SK-MEL-5 (cell line): ENCODE results near the gene SVIL. TPM values are rescaled to one million over a fixed set of nuclear protein-coding genes. Genes with fewer than 3 reads are reported as not detected.
"Not testable (repeated sequence)": the region's sequence is repeated elsewhere in the genome, so short reads cannot be mapped to it uniquely, and the experiment has no call there.

ENCODE experiments used
- DNase-seq: peaks from one replicate; pipeline ENCODE4 v3.0.0-alpha.2; 2016; ENCODE audit warnings: low read depth, low spot score
- in situ Hi-C: cut with HindIII; loops from 2 replicates; pipeline ENCODE4 v1.10.0; 2016; ENCODE audit warnings: low sequenced_read_pairs, high pct_unique_total_duplicates, low pct_unique_long_range_greater_than_20kb
- total RNA-seq: library from RNA; depleted of rRNA; stranded (reverse); fragments of >200 nt; shearing (Covaris generic); gene quantifications from 2 replicates; pipeline ENCODE4 v1.2.3, GENCODE V29; 2014

Gene SVIL
- total RNA-seq, 1 experiment from 2014 or later, result 12.0 TPM

DNA sequence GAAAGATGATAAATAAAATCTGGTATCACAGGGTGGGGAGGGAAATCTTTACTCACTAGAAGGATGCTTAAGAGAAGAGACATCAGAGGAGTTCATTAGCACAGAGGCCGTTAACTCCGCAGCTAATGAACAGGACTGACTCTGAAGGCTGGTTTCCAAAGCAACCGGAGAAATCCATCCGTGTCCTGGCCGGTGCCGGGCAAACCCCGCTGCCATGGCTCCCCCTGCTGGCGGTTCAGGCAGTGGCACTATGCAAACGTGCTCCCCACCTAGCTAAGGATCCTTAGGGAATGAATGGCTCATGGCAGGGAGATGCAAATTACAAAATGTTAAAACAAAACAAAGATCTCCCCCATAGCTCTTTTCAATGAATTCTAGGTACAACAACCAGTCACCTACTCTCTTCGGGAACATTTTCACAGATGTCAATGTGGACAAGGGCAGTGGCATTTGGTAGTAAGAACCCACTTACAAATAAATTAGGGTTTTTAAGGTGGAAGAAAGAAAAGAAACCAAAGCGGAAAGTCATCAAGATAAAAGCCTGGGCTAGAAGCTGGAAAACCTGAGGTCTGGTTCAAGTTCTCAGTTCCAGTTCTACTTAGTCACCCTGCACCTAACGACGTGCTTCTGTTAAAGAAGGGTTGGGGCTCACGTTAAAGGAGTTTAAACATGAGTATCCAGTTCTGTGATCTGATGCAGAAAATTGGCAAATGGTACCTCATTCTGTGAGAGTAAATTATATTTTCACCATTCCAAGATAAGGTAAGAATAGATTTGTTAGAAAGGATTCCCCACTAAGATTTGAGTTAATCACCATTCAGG is 138.2 kb downstream of the SVIL start:
- peak; percentile 65 for DNase-seq
- in situ Hi-C loops, result no loop called here

DNA sequence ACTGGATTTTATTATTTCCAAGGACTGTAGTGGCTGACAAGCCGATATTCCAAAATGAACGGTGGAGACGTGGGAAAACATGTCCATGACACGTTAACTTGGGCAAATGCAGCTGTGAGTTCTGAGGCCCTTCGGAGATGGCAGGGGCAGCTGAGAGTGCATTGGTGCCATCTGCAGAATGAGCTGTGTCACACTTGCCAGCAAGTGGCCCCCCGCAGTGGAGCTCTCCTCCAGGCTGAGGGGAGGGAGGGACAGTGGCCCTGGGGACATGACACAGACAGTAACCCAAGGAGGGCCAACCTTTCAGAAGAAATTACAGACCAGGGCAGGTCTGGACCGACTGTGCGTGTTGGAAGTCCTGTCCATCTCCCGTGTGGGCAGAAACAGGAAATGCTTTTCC is 139.4 kb downstream of the SVIL start:
- DNase-seq, result no peak
- in situ Hi-C loops, result no loop called here

DNA sequence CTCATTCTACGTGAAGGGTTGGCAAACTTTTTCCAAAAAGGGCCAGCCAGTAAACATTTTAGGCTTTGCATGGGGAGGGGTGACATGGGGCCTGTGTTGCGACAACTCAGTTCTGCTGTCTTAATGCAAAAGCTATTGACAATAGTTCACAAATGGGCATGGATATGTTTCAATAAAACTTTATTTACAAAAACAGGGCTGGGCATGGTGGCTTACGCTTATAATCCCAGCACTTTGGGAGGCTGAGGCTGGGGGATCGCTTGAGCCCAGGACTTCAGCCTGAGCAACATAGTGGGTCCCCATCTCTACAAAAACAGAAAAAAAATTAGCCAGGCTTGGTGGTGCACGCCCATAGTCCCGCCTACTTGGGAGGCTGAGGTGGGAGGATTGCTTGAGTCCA is 141.1 kb downstream of the SVIL start:
- no peak for DNase-seq
- in situ Hi-C loops, result no loop called here

DNA sequence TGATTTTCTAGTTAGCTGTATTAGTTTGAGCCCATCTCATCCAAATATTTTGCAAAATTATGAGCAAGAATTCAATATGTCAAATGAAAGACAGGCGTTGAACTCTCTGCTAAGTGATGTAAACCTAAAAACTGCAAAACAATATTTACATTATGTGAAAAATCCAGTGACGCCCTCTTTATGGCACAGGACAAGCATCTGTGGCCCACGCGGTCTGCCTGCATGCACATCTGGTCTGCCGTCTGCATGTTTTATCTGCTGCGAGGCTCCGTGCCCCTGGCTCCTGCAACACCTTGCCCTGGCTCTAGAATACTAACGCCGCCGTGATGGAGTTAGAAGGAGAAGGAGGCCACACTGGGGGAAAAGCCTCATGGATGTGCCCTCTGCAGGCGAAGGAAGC is 142.0 kb downstream of the SVIL start:
- in situ Hi-C loops, result no loop called here
- DNase-seq, result no peak

DNA sequence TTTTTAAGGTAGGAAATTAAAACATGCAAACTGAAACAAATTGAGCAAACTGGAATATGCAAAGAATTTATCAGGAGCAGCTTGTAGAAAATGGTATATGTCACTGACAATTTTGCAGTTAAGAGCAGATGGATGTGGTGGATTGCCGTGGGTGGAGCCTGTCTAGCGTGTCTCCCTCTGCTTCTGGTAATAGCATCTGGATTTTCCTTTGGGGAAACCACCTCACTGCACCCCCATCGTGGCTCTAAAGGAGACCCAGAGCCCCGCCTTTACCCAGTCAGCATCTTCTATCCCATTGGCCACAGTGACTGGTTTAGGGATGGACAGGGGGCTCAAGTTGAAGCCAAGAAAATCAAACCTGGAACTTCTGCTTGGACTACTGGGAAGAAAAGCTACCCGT is 142.9 kb downstream of the SVIL start:
- DNase-seq, result no peak
- in situ Hi-C loops, result no loop called here

DNA sequence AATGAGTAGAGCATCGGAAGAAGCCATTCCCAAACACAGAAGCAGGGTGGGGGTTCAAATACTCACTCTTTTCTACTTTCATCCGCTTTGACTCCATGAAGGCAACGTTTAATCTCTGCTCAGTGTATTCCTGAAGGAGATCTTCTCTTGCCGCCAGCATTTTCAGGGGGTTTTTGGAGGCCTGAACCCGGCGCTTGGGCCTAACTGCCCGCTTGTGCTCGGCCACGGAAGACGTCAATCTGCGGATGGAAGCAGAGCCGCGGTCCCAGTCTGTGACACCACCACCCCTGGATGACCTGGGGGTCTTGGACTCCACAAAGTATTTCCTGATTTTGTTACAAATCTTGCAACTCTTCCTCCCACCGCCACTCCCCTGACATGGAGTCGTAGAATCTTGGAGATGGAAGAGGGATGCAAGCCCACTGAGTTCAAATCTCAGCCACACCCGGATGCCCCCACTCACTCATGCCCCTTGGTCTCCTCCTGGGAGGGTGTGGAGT is 143.9 kb downstream of the SVIL start:
- in situ Hi-C loops, DNase-seq: not testable (repeated sequence)

DNA sequence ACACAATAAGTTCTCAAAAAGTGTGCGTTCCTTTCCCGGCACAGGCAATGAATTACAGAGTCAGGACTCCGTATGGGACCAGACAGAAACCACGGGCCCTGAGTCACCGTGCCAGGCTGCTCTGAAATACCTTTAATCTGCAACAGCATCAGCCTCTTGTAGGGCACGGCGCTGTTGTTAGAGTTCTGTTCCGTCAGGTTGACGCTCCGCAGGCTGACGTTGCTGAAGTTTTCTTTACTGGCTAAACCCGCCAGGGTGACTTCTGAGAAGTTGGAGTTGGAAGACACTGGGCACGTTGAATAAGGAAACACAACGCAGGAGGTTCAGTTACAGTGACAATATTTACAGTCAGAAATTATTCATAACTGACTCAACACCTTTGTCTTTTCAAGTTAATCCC is 146.3 kb downstream of the SVIL start:
- in situ Hi-C loops, DNase-seq: not testable (repeated sequence)

DNA sequence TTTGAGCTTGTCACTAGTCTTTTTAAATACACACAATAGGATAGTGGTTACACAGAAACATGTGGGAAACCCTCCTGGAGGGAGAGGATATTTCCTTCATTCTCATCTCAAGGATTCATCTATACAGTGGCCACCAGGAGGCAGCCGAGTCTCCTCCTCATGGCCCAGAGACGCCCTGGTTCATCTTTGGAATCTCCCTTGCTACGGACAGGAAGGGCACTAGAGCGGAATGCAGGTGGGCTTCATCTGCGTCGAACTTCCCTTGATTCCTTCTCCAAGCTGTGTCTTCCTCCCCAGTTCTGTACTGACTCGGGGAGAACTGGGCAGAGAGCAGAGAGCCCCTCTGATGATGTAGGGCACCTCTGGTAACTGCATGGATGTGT is 146.9 kb downstream of the SVIL start:
- in situ Hi-C loops, result not testable (repeated sequence)
- DNase-seq, result peak; percentile 33

DNA sequence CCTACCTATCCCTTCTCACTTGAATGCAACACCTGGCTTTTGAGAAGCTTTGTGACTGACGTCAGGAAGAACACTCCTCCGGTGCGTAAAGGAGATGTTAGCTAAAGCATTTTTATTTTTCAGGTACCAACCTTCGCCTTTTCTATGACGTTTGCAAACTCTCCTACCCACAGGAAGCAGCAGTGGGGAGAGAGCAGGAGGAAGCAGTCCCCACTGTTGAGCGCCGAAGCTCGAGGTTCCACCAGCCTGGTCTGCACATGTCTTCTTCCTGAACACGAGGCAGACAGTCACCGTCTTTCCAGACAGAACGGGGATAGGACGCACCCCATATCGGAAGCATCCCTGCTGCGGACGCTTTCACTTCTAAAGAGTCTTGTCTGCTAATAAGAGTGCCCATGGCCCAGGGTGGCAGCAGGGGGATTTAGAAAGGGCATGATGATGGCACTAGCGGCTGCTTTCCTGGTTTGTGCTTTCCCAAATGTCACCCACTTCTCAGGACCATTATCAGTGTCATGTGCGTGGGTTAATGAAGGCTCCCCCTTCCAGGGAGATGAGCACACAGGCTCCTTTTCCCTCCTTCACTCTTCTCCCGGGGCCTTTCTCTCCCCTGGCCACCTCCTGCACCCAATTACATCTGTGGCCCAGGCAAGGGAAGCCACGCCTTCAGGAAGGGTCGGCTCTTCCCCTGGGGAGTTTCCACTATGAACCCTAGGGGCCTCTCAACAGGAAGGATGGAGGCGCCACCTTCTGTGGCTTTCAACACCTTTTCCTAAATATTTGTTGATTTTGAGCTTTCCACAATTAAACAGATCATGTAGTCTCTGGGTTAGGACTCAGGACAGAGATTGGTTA is 147.5 kb downstream of the SVIL start:
- in situ Hi-C loops, result not testable (repeated sequence)

DNA sequence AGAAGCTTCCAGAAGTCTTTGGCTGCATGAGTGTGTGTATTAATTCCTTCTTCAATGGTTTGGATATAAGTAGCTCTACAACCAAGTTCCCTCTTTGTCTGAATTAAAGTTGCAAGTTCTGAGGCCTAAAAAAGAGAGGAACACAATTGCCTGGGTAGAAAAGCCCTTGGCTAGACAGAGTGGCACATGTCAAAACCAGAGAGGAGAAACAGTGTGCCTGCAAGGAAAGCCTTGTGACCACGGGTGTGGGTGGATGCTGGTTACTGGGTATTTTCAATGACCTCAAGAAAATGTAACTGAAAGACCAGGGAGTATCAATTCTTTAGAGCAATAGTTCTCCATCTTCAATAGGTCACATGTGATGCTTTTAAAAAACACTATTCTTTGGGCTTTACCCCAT is 148.3 kb downstream of the SVIL start:
- in situ Hi-C loops, result no loop called here
- DNase-seq, result no peak

More for the DNA sequence above, 147.5 kb downstream of the SVIL start:
- DNase-seq, result not testable (repeated sequence)

DNA sequence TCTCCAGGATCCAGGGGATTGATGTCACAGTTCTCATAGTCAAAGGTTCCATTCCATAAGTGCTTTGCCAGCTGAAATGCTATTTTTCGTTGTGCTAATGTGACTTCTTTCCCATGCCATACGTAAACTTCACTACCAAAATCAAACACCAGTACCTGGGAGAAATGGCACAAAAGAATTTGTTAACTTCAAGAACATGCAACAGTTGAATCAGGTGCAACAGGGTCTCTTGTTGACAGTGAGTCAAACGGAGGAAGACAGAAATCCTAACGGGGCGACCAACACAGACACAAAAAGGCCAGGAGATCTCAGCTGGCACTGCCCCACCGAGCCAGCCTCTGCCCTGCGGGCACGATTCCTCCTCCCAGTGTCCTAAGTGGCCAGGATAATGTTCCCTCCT is 150.1 kb downstream of the SVIL start:
- DNase-seq, in situ Hi-C loops: not testable (repeated sequence)

DNA sequence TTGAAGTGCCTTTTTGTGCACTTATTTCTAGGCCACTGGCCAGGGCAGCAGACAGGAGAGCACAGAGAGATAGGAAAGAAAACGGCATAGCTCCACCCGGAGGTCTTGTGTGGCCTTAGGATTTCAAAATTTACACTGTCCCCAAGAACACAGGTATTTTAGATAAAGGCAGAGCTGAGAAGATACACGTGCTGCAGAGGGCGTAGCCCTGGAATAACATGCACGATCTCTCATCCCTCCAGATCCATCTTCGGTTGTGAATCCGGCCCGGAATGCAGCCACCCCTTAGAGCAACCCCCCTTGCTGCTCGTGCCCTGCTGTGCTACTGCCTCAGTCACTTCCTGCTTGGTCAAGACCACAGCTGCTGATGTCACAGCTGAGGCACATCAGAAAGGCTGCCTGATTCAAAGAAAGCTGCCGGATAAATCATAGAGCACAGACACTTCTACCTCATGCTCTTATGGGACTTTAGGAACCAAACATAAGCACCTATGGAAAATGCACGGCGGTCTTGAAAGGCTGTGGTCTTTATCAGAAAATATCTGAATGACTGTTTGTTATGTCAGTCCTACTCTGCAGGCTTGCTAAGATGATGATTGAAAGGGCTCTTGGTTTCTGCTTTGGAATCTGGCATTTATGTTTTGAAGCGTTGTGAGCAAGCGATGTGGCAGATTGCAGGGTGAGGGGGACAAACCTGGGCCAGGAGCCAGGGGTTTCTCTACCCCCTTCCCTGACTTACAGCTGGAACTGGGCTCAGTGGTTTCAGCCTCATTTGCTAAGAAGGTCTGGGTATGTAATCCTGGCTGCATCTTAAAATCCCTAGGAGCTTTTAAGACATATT is 152.0 kb downstream of the SVIL start:
- in situ Hi-C loops, result no loop called here
- no peak for DNase-seq

DNA sequence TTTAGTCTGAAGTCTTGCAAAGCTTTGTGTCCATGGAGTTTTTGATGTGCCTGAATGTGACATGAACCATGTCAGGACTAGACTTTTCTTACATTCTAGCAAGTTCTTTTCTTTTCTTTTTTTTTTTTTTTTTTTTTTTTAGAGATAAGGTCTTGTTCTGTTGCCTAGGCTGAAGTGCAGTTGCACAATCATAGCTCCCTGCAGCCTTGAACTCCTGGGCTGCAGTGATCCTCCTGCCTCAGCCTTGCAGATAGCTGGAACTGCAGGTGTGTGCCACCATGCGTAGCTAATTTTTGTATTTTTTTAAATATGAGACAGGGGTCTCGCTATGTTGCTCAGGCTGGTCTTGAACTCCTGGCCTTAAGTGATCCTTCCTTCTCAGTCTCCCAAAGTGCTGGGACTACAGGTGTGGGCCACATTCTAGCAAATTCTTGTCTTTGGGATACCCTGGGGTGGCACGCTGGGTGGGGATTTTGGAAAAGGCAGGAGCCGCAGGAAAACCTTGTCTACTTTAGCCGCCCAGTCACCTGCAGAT is 152.8 kb downstream of the SVIL start:
- in situ Hi-C loops, result no loop called here
- no peak for DNase-seq

DNA sequence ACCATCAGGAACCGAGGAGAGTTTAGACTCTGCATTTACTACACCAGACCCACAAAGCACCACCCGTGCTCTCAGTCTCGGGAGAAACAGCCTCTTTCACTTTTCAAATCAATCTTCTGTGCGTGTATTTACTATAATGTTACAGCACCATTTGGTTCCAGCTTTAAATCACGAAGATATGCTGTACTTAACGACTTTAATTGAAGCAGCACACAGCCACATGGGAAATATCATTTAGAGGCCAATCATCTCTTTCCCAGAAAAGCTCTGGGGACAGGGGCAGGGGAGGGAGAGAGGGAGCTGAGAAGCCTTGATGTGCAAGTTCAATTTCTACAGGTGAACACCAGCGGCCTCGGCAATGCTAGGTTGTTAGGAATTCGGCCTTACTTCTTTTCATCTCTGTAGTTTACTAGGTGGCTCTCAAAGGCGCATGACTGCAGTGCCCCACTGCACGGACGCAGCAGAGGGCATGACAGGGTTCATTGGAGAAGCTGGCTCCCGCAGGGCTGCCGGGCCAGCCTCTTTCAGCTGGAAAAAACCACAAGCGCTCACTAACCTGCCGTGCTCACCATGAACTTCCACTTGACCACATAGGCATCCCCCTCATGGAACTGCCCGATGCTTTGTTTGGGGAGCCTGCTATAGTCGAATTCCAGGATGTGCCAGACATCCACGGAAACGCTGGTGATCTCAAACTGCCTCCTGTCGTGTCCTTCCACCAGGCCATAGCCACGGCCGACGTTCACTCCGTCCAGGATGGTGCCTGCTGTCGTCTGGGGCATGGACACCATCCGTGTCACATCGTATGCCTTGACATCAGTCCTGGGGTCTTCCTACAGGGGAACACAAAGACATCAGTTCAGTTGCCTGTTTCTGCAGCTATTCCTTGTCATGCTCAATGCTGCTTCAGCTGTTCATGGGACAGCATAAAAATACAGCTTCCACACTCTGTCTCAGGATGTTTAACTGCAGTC is 154.5 kb downstream of the SVIL start:
- DNase-seq, result no peak
- in situ Hi-C loops, result no loop called here

DNA sequence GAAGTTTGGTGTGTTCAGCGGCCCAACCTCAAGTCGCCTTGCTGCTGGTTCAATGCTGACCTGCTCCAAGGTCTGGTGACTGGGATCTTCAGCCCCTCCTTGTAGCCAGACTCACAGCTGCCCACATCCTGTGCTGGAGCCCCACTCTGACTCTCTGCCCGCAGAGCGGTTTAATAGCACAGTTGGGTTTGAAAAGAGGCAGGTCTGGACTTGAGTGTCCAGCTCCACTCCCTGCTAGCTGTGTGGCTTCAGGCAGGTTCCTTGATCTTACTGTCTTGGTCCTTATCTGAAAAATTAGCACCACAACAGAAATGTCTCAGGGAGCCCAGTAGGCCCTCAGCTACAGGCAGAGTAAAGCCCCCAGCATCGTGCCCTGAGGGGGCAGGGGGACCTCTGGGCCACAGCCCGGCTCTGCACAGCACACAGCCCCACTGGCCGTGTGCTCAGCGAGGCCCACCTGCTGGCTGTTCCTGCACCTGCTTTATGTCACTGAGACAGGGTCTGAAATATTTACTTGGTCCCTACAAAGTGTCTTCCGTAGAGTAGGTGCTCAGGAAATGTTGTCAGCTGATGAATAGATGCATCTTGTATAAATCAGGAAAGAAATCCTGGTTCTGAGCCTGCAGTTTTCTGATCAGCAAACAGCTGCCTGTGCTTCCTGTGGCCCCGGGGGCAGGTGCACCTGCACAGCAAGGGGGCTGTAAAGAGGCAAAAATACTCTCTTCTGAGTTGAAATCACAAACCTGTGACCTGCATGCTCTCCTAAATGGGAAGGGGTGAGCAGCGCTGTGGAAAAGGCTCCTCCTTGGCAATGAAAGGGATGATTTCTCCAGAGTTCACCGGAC is 155.5 kb downstream of the SVIL start:
- in situ Hi-C loops, result no loop called here
- DNase-seq, result no peak
